GM19043 (cell line): ENCODE measurements around the gene IRF1.
"Not testable (repeated sequence)": the region's sequence is repeated elsewhere in the genome, so short reads cannot be mapped to it uniquely, and the experiment has no call there.

Source experiments
- ATAC-seq: cut with Tn5 transposase; IDR thresholded peaks from one replicate; pipeline ENCODE4 v1.9.1; 2021; ENCODE audit warnings: low read depth; ENCODE audit not compliant: unreplicated experiment

IRF1 gene

GRCh38 chr5:132487841-132488555, 2.6 kb downstream of the IRF1 start:
- ATAC-seq = no peak

- ATAC-seq = no peak
Measured at GRCh38 chr5:132487095-132487428, 3.5 kb downstream of the IRF1 start.

GRCh38 chr5:132486318-132487094, 4.1 kb downstream of the IRF1 start:
- no peak for ATAC-seq

- no peak for ATAC-seq
Measured at GRCh38 chr5:132485641-132486317, 4.8 kb downstream of the IRF1 start.

- ATAC-seq = not testable (repeated sequence)
Measured at GRCh38 chr5:132484876-132485640, 5.5 kb downstream of the IRF1 start.

GRCh38 chr5:132484391-132484725, 6.2 kb downstream of the IRF1 start:
- no peak for ATAC-seq

- no peak for ATAC-seq
Measured at GRCh38 chr5:132483661-132484390, 6.7 kb downstream of the IRF1 start.

GRCh38 chr5:132483101-132483500, 7.5 kb downstream of the IRF1 start:
- ATAC-seq = no peak

GRCh38 chr5:132481596-132482211, 8.9 kb downstream of the IRF1 start:
- ATAC-seq = no peak

- no peak for ATAC-seq
Measured at GRCh38 chr5:132480893-132481595, 9.5 kb downstream of the IRF1 start.

GRCh38 chr5:132480546-132480892, 10.1 kb downstream of the IRF1 start:
- no peak for ATAC-seq

GRCh38 chr5:132480042-132480441, 10.5 kb downstream of the IRF1 start:
- ATAC-seq = no peak

GRCh38 chr5:132479111-132479951, 11.2 kb downstream of the IRF1 start:
- ATAC-seq = peak; percentile 66

- ATAC-seq = no peak
Measured at GRCh38 chr5:132478366-132478871, 12.2 kb downstream of the IRF1 start.

- ATAC-seq = no peak
Measured at GRCh38 chr5:132477784-132478365, 12.7 kb downstream of the IRF1 start.

- no peak for ATAC-seq
Measured at GRCh38 chr5:132476876-132477781, 13.4 kb downstream of the IRF1 start.
